ENCODE results near the gene DNTT.

Gene DNTT

DNA sequence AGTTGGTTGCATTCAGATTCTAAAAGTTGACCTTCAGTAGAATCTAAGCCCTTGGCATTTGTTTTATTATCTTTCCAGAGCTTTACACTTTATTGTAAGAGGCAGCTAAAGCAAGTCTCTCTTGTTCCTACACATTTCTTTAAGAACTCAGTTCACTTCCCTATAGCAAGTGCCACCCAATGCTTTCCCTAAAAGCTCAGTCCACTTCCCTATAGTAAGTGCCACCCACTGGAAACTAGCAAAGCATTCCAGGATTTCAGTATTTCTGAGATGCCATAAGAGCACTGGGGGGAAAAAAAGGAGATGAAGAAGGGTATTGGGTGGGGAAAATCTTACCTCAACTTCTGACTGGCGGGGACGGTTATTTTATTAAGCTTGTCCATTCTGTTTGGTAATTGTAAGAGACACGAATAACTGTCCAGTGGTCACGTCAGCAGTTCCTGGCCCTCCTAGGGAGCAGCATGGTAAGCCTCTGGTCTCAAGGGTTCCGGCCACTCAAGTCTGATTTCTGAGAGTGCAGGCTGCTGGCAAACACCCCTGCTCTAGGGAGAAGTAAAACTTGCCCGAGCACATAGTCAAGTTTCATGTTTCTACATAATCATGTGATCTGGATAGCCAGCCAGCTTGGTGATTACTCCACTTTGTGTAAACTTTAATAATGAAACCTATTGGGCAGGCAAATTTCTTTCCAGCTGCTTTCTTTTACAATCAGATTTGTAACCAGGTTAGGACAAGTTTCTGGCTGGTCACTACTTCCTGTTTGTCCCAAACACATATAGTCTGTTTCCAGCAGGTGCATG is 33.0 kb upstream of the DNTT start, which contains the start of gene BLNK:
BLNK (minus strand) TSS at position 554 of the 800 bp plus-strand sequence; CDS start at position 383, 171 bp downstream.
- no peak within 1 kb of the TSS for H3K4ac ChIP-seq (ENCODE audit: low read length)
- no peaks in the 10 kb centered on the region for H3K27me3 ChIP-seq (ENCODE audit: control insufficient read depth in 3 of 3, insufficient read depth in 3 of 3, low read depth in 1 of 3, low read length in 3 of 3)
- H2BK12ac ChIP-seq (ENCODE audit: low read length) = no peak within 1 kb of the TSS
- no peak within 1 kb of the TSS for H3K4me2 ChIP-seq (ENCODE audit: insufficient read depth, low read length, poor library complexity, severe bottlenecking)
- H2BK120ac ChIP-seq (ENCODE audit: low read depth, low read length) = no peak within 1 kb of the TSS
- H3K27ac ChIP-seq (replicated peaks; ENCODE audit: low read length) = no peak within 1 kb of the TSS
- peak within 1 kb of the TSS; percentile 88 for H4K91ac ChIP-seq (ENCODE audit: low read depth, low read length, poor library complexity)
- no peak within 1 kb of the TSS for H3K4me3 ChIP-seq (ENCODE audit: low read length in 2 of 2)
- H2BK5ac ChIP-seq (ENCODE audit: low read length) = no peak within 1 kb of the TSS
- no peak within 1 kb of the TSS for H3K18ac ChIP-seq (ENCODE audit: low read length)
- no peak for DNase-seq (ENCODE audit: low spot score)
- H3K9me3 ChIP-seq (replicated peaks in 1 of 2; ENCODE audit: control insufficient read depth in 2 of 2, insufficient read depth in 1 of 2, low read depth in 1 of 2, low read length in 2 of 2) = no peaks in the 10 kb centered on the region
- H4K8ac ChIP-seq (ENCODE audit: low read depth, low read length) = no peak within 1 kb of the TSS
- H3K36me3 ChIP-seq (replicated peaks in 1 of 2; ENCODE audit: control insufficient read depth in 2 of 2, insufficient read depth in 2 of 2, low read length in 2 of 2) = no peaks in the 10 kb centered on the region
- H3K14ac ChIP-seq (ENCODE audit: low read length) = no peak within 1 kb of the TSS
- no peak within 1 kb of the TSS for H3K23ac ChIP-seq (ENCODE audit: low read depth, low read length, poor library complexity)
- no CpG with 5 or more reads among the region's 6 CpGs for WGBS, 2 donors (ENCODE audit: extremely low coverage in 2 of 2, insufficient read length in 2 of 2, insufficient replicate concordance in 1 of 2)
- no peaks in the 10 kb centered on the region for H3K4me1 ChIP-seq (ENCODE audit: control insufficient read depth in 2 of 2, insufficient read depth in 1 of 2, low read depth in 1 of 2, low read length in 2 of 2)
- H3K79me1 ChIP-seq (ENCODE audit: low read depth, low read length) = no peaks in the 10 kb centered on the region
- no peak within 1 kb of the TSS for H3K9ac ChIP-seq (ENCODE audit: low read depth, low read length, poor library complexity)
- no peak within 1 kb of the TSS for H2AFZ ChIP-seq (ENCODE audit: low read length)
- no peak within 1 kb of the TSS for H2AK5ac ChIP-seq (ENCODE audit: low read depth, low read length)
- H2BK15ac ChIP-seq (ENCODE audit: low read length) = no peak within 1 kb of the TSS

DNA sequence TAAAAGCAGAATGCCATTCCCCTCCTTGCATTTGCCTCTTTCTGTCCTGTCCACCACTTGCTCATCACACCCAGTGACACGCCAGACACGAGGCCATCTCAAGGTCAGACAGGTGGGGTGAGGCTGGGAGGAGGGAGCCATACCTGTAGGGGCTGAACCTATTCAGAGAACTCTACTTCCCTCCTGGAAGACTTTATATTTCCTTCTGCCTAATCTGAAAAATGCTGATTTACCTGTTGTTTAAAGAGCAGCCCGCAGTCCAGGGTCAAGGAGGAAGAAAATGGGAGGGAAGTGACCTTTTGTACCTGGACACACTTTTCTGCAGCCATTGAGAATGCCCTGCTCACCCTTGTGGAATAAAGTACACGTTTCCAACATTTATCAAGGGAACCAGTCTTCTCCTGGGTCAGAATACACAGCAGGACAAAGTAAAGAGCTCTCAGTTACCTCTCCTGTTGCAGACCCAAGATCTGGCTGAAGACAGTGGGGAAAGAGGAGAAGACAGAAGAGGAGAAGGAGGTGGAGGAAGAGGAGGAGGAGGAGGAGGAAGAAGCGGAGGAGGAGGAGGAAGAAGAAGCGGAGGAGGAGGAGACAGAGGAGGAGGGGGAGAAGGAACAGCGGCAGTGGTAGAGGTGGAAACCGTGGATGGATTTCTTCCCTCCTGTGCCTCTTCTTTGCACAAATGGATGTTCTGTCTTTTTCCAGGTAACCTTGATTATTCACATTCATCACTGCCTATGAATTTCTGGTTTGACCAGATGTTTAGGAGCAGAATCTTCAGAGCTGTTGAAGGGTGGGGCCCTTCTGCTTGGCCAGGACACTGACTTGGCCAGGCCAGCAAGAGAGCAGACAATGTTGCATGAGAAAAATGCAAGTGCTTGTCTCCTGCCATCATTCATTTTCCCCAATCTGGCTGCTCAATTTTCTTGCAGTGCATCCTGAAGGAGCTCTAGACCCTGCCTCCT is 31.6 kb upstream of the DNTT start:
- Histone ChIP-seq H3K4me3 (ENCODE audit: low read length in 2 of 2) (no peak overlapping the region), H3K36me3 (replicated peaks in 1 of 2; ENCODE audit: control insufficient read depth in 2 of 2, insufficient read depth in 2 of 2, low read length in 2 of 2) (no peaks in the 10 kb centered on the region), H3K27me3 (ENCODE audit: control insufficient read depth in 3 of 3, insufficient read depth in 3 of 3, low read depth in 1 of 3, low read length in 3 of 3) (no peaks in the 10 kb centered on the region), H3K4me2 (ENCODE audit: insufficient read depth, low read length, poor library complexity, severe bottlenecking) (no peak overlapping the region), H3K9me3 (replicated peaks in 1 of 2; ENCODE audit: control insufficient read depth in 2 of 2, insufficient read depth in 1 of 2, low read depth in 1 of 2, low read length in 2 of 2) (no peaks in the 10 kb centered on the region), H3K4me1 (ENCODE audit: control insufficient read depth in 2 of 2, insufficient read depth in 1 of 2, low read depth in 1 of 2, low read length in 2 of 2) (no peaks in the 10 kb centered on the region), H3K18ac (ENCODE audit: low read length) (no peak overlapping the region), H2AK5ac (ENCODE audit: low read depth, low read length) (no peak overlapping the region), H2AFZ (ENCODE audit: low read length) (no peak overlapping the region), H3K27ac (replicated peaks; ENCODE audit: low read length) (no peak overlapping the region), H3K14ac (ENCODE audit: low read length) (no peak overlapping the region), H3K4ac (ENCODE audit: low read length) (no peak overlapping the region), H3K9ac (ENCODE audit: low read depth, low read length, poor library complexity) (no peak overlapping the region), H3K23ac (ENCODE audit: low read depth, low read length, poor library complexity) (no peak overlapping the region), H4K91ac (ENCODE audit: low read depth, low read length, poor library complexity) (peak overlapping the region; percentile 88), H3K79me1 (ENCODE audit: low read depth, low read length) (no peaks in the 10 kb centered on the region), H2BK15ac (ENCODE audit: low read length) (no peak overlapping the region), H4K8ac (ENCODE audit: low read depth, low read length) (no peak overlapping the region), H2BK120ac (ENCODE audit: low read depth, low read length) (no peak overlapping the region), H2BK5ac (ENCODE audit: low read length) (no peak overlapping the region), H2BK12ac (ENCODE audit: low read length) (no peak overlapping the region)
- WGBS, 2 donors (ENCODE audit: extremely low coverage in 2 of 2, insufficient read length in 2 of 2, insufficient replicate concordance in 1 of 2) = no CpG with 5 or more reads among the region's 8 CpGs
- DNase-seq (ENCODE audit: low spot score) = no peak

DNA sequence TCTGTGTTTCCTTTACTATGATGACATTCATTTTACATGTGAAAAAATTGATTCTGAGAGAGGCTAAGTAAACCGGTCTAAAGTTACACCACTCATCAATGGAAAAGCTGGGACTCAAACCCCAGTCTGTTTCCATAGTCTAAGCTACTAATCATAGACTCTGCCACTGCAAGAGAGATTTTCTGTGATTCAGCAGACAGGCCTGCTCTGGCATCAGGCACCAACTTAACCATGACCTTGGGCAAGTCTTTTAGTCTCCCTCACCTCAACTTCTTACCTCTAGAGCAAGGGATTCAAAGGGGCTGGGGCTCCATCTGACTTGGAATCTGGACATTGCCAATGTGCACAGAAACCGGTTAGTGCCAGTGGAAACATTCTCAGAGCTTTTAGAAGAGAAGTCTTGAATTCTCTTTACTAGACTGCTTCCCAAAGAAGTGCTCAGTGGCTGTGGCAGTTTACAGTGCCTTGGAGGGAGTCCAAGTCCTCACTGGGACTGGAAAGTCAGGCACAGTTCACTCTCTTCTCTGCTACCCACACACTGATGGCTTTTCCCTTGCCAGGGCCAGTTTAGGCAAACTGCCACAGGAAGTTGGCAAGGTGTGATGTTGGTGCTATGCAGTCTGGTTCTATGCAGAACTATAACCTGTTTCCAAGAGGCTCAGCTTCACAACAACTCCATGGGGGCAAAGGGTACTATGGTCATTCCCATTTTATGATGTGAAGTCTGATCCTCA is 28.4 kb upstream of the DNTT start:
- no peak overlapping the region for H3K4ac ChIP-seq (ENCODE audit: low read length)
- H3K4me3 ChIP-seq (ENCODE audit: low read length in 2 of 2) = no peak overlapping the region
- no peak for DNase-seq (ENCODE audit: low spot score)
- H3K79me1 ChIP-seq (ENCODE audit: low read depth, low read length) = no peaks in the 10 kb centered on the region
- H3K23ac ChIP-seq (ENCODE audit: low read depth, low read length, poor library complexity) = no peak overlapping the region
- H4K91ac ChIP-seq (ENCODE audit: low read depth, low read length, poor library complexity) = no peak overlapping the region
- H3K27me3 ChIP-seq (ENCODE audit: control insufficient read depth in 3 of 3, insufficient read depth in 3 of 3, low read depth in 1 of 3, low read length in 3 of 3) = no peaks in the 10 kb centered on the region
- no peak overlapping the region for H2AK5ac ChIP-seq (ENCODE audit: low read depth, low read length)
- H3K4me2 ChIP-seq (ENCODE audit: insufficient read depth, low read length, poor library complexity, severe bottlenecking) = no peak overlapping the region
- no peak overlapping the region for H3K9ac ChIP-seq (ENCODE audit: low read depth, low read length, poor library complexity)
- H4K8ac ChIP-seq (ENCODE audit: low read depth, low read length) = no peak overlapping the region
- no peak overlapping the region for H2BK5ac ChIP-seq (ENCODE audit: low read length)
- no CpG with 5 or more reads among the region's 2 CpGs for WGBS, 2 donors (ENCODE audit: extremely low coverage in 2 of 2, insufficient read length in 2 of 2, insufficient replicate concordance in 1 of 2)
- H2BK120ac ChIP-seq (ENCODE audit: low read depth, low read length) = no peak overlapping the region
- H2BK12ac ChIP-seq (ENCODE audit: low read length) = no peak overlapping the region
- no peak overlapping the region for H2BK15ac ChIP-seq (ENCODE audit: low read length)
- H3K36me3 ChIP-seq (replicated peaks in 1 of 2; ENCODE audit: control insufficient read depth in 2 of 2, insufficient read depth in 2 of 2, low read length in 2 of 2) = no peaks in the 10 kb centered on the region
- H2AFZ ChIP-seq (ENCODE audit: low read length) = no peak overlapping the region
- no peaks in the 10 kb centered on the region for H3K9me3 ChIP-seq (replicated peaks in 1 of 2; ENCODE audit: control insufficient read depth in 2 of 2, insufficient read depth in 1 of 2, low read depth in 1 of 2, low read length in 2 of 2)
- H3K14ac ChIP-seq (ENCODE audit: low read length) = no peak overlapping the region
- no peaks in the 10 kb centered on the region for H3K4me1 ChIP-seq (ENCODE audit: control insufficient read depth in 2 of 2, insufficient read depth in 1 of 2, low read depth in 1 of 2, low read length in 2 of 2)
- H3K27ac ChIP-seq (replicated peaks; ENCODE audit: low read length) = no peak overlapping the region
- H3K18ac ChIP-seq (ENCODE audit: low read length) = no peak overlapping the region
